GM23248 (cell line): Measurements from ENCODE around the gene EEF1AKMT2.

ENCODE experiments used
- EZH2 ChIP-seq: fragments of 200-600 bp; sonication (generic); IDR thresholded peaks from 2 replicates; pipeline ENCODE4 v1.6.1; 2018; ENCODE audit warnings: antibody characterized with exemption, mild to moderate bottlenecking; ENCODE audit not compliant: insufficient read depth, poor library complexity, severe bottlenecking
- EZH2phosphoT487 ChIP-seq: fragments of 200-600 bp; sonication (generic); IDR thresholded peaks from 2 replicates; pipeline ENCODE4 v1.6.1; 2018; ENCODE audit warnings: antibody characterized with exemption, moderate library complexity, mild to moderate bottlenecking, low read depth; ENCODE audit not compliant: insufficient read depth

DNA sequence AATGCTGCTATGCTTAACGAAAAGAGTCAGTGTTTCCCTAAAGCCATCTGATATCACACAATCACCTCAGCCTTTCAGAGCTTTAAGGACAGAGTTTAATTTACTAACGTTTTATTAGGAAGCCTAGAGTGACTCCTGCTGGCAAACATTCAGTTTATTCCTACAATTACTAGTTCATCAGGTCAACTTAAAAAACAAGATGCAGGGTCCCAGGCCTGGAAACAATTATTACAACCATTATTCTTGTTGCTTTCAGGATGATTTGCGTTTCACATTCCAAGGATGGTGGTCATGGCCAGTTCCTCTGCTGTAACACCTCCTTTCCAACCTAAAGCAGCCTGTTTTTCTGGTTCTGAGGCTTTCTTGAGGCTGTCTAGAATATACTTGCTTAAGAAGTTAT lies 46.0 kb downstream of the EEF1AKMT2 start:
- TF ChIP-seq EZH2 (no peak), EZH2phosphoT487 (no peak)
